Neural progenitor cell (in vitro differentiated cells): ENCODE results near the gene RIPPLY2. TPM values are rescaled to one million over a fixed set of nuclear protein-coding genes. Genes with fewer than 3 reads are reported as not detected.

ENCODE experiments used
- DNase-seq: peaks from one replicate; pipeline ENCODE4 v3.0.0-alpha.2; 2016; ENCODE audit warnings: low spot score
- H2AFZ ChIP-seq: fragments of 200-600 bp; sonication (generic); replicated peaks from 2 replicates; pipeline ENCODE4 v1.6.1; 2016; ENCODE audit warnings: antibody characterized with exemption
- H3F3A ChIP-seq: fragments of 200-600 bp; sonication (generic); 2 replicates; pipeline ENCODE4 v1.6.1; 2016; ENCODE audit warnings: antibody characterized with exemption, low read depth
- H3K27ac ChIP-seq: fragments of 200-600 bp; sonication (generic); 2 replicates; pipeline ENCODE4 v1.5.1; 2016; ENCODE audit warnings: mild to moderate bottlenecking
- H3K27me3 ChIP-seq: fragments of 200-600 bp; sonication (generic); 2 replicates; pipeline ENCODE4 v1.6.1; 2016; ENCODE audit warnings: mild to moderate bottlenecking, moderate library complexity
- H3K36me3 ChIP-seq: fragments of 200-600 bp; sonication (generic); 2 replicates; pipeline ENCODE4 v1.5.1; 2016
- H3K4me1 ChIP-seq: fragments of 200-600 bp; sonication (generic); 2 replicates; pipeline ENCODE4 v1.6.1; 2016; ENCODE audit warnings: mixed run types
- H3K4me2 ChIP-seq: fragments of 200-600 bp; sonication (generic); 2 replicates; pipeline ENCODE4 v1.6.1; 2016
- H3K4me3 ChIP-seq: fragments of 200-600 bp; sonication (generic); 2 replicates; pipeline ENCODE4 v1.5.1; 2016
- H3K79me2 ChIP-seq: fragments of 200-600 bp; sonication (generic); 2 replicates; pipeline ENCODE4 v1.6.1; 2016; ENCODE audit warnings: low read depth
- H3K9ac ChIP-seq: fragments of 200-600 bp; sonication (generic); 2 replicates; pipeline ENCODE4 v1.6.1; 2016
- H3K9me3 ChIP-seq: fragments of 200-600 bp; sonication (generic); 2 replicates; pipeline ENCODE4 v1.5.1; 2016; ENCODE audit warnings: low read depth
- H4K20me1 ChIP-seq: fragments of 200-600 bp; sonication (generic); 2 replicates; pipeline ENCODE4 v1.6.1; 2016; ENCODE audit warnings: low read depth
- H3K27ac Mint-ChIP-seq: 3 replicates; pipeline ENCODE4 v1.8.0; 2021; ENCODE audit warnings: mixed read lengths
- H3K27me3 Mint-ChIP-seq: 2 replicates; pipeline ENCODE4 v1.8.0; 2022; ENCODE audit warnings: low read depth, mild to moderate bottlenecking, inconsistent platforms, moderate library complexity, mixed read lengths; ENCODE audit not compliant: insufficient read depth
- H3K36me3 Mint-ChIP-seq: 3 replicates; pipeline ENCODE4 v1.8.0; 2021; ENCODE audit warnings: mixed read lengths
- H3K4me1 Mint-ChIP-seq: 3 replicates; pipeline ENCODE4 v1.8.0; 2021; ENCODE audit warnings: mixed read lengths
- H3K4me3 Mint-ChIP-seq: 3 replicates; pipeline ENCODE4 v1.8.0; 2021; ENCODE audit warnings: mild to moderate bottlenecking, moderate library complexity, mixed read lengths
- H3K9me3 Mint-ChIP-seq: 3 replicates; pipeline ENCODE4 v1.8.0; 2020; ENCODE audit warnings: mixed read lengths
- EZH2 ChIP-seq: fragments of 200-600 bp; sonication (generic); IDR thresholded peaks from 2 replicates; pipeline ENCODE4 v1.6.1; 2017; ENCODE audit warnings: antibody characterized with exemption, mild to moderate bottlenecking, moderate library complexity
- EZH2phosphoT487 ChIP-seq: fragments of 200-600 bp; sonication (generic); IDR thresholded peaks from 2 replicates; pipeline ENCODE4 v1.6.1; 2017; ENCODE audit warnings: antibody characterized with exemption
- total RNA-seq: library from RNA; depleted of rRNA; stranded (reverse); fragments of >200 nt; gene quantifications from 2 replicates; pipeline ENCODE4 v1.2.3, GENCODE V29; 2015; ENCODE audit warnings: low replicate concordance
- TF ChIP-seq, protein P1 (sequence below): fragments of 200-600 bp; sonication (generic); IDR thresholded peaks from 2 replicates; pipeline ENCODE4 v1.5.1; 2017; ENCODE audit warnings: antibody characterized with exemption, mild to moderate bottlenecking

Gene RIPPLY2
- total RNA-seq, 1 donor from 2014 or later = not detected

- H3K4me1 ChIP-seq = peaks cover 4% of the 10 kb centered on the region
- H3F3A ChIP-seq = no peaks in the 10 kb centered on the region
- no peaks in the 10 kb centered on the region for H3K9me3 ChIP-seq
- peak overlapping the region; percentile 55 for H2AFZ ChIP-seq
- H3K9ac ChIP-seq = no peak overlapping the region
- H3K36me3 ChIP-seq = no peaks in the 10 kb centered on the region
- H3K4me2 ChIP-seq = peak overlapping the region; percentile 89
- peaks cover 80% of the 10 kb centered on the region for H3K27me3 ChIP-seq
- H3K79me2 ChIP-seq = no peaks in the 10 kb centered on the region
- TF ChIP-seq, protein P1, sequence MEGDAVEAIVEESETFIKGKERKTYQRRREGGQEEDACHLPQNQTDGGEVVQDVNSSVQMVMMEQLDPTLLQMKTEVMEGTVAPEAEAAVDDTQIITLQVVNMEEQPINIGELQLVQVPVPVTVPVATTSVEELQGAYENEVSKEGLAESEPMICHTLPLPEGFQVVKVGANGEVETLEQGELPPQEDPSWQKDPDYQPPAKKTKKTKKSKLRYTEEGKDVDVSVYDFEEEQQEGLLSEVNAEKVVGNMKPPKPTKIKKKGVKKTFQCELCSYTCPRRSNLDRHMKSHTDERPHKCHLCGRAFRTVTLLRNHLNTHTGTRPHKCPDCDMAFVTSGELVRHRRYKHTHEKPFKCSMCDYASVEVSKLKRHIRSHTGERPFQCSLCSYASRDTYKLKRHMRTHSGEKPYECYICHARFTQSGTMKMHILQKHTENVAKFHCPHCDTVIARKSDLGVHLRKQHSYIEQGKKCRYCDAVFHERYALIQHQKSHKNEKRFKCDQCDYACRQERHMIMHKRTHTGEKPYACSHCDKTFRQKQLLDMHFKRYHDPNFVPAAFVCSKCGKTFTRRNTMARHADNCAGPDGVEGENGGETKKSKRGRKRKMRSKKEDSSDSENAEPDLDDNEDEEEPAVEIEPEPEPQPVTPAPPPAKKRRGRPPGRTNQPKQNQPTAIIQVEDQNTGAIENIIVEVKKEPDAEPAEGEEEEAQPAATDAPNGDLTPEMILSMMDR = no peak
- no peak for TF ChIP-seq EZH2
- TF ChIP-seq EZH2phosphoT487 = no peak
- H4K20me1 ChIP-seq = peaks cover 6% of the 10 kb centered on the region
- Mint-ChIP-seq H3K4me3 (peak overlapping the region; percentile 75), H3K9me3 (no peaks in the 10 kb centered on the region), H3K4me1 (peaks cover 3% of the 10 kb centered on the region), H3K27me3 (peaks cover 30% of the 10 kb centered on the region), H3K27ac (no peak overlapping the region), H3K36me3 (no peaks in the 10 kb centered on the region)
- DNase-seq = no peak
- H3K27ac ChIP-seq = no peak overlapping the region
- peak overlapping the region; percentile 59 for H3K4me3 ChIP-seq
These were observed 507 bp upstream of the RIPPLY2 start for GRCh38 chr6:83852528-83853177.

GRCh38 chr6:83854001-83854501, 891 bp downstream of the RIPPLY2 start:
- Histone ChIP-seq H3F3A (no peaks in the 10 kb centered on the region), H3K27ac (no peak overlapping the region)

DNA sequence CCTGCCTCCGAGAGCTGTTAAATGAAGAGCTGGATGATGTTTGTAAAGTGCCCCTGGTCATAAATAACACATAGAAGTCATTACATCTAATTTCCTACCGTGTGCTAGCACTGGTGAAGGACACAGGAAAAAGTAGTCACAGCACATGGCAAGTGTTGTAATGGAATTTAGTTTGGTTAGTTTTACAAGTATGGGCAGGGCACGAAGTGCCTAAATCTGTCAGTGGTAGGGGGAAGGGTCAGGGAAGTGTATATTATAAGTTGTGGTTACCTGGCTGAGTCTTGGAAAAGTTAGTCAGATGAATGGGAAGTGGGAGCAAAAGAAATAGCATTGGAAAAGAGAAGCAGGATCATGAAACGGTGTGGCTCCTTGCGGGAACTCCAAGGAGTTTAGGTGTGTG, 1.6 kb downstream of the RIPPLY2 start:
- Mint-ChIP-seq H3K27ac (no peak overlapping the region), H3K9me3 (no peaks in the 10 kb centered on the region), H3K4me3 (no peak overlapping the region), H3K36me3 (no peaks in the 10 kb centered on the region), H3K27me3 (peaks cover 35% of the 10 kb centered on the region), H3K4me1 (peaks cover 8% of the 10 kb centered on the region)
- Histone ChIP-seq H3K4me1 (peaks cover 4% of the 10 kb centered on the region), H3K9me3 (no peaks in the 10 kb centered on the region), H3F3A (peaks cover 3% of the 10 kb centered on the region), H3K4me3 (no peak overlapping the region), H2AFZ (no peak overlapping the region), H3K9ac (no peak overlapping the region), H3K27ac (no peak overlapping the region), H4K20me1 (peaks cover 14% of the 10 kb centered on the region), H3K79me2 (no peaks in the 10 kb centered on the region), H3K4me2 (no peak overlapping the region), H3K27me3 (peaks cover 90% of the 10 kb centered on the region), H3K36me3 (no peaks in the 10 kb centered on the region)
- TF ChIP-seq, protein P1 = no peak
- no peak for TF ChIP-seq EZH2phosphoT487
- no peak for TF ChIP-seq EZH2
- no peak for DNase-seq

More at GRCh38 chr6:83854001-83854501, 891 bp downstream of the RIPPLY2 start:
- peak overlapping the region; percentile 89 for H3K4me2 ChIP-seq
- H3K79me2 ChIP-seq = no peaks in the 10 kb centered on the region
- H3K27me3 ChIP-seq = peaks cover 91% of the 10 kb centered on the region
- H3K9ac ChIP-seq = no peak overlapping the region
- Mint-ChIP-seq H3K4me3 (peak overlapping the region; percentile 75), H3K4me1 (peaks cover 6% of the 10 kb centered on the region), H3K27ac (no peak overlapping the region), H3K27me3 (peaks cover 32% of the 10 kb centered on the region), H3K36me3 (no peaks in the 10 kb centered on the region), H3K9me3 (no peaks in the 10 kb centered on the region)
- peak; percentile 52 for DNase-seq
- H2AFZ ChIP-seq = peak overlapping the region; percentile 55
- H3K4me3 ChIP-seq = peak overlapping the region; percentile 59
- no peaks in the 10 kb centered on the region for H3K36me3 ChIP-seq
- peaks cover 12% of the 10 kb centered on the region for H4K20me1 ChIP-seq
- TF ChIP-seq, protein P1 = no peak
- peak; percentile 32 for TF ChIP-seq EZH2phosphoT487
- no peaks in the 10 kb centered on the region for H3K9me3 ChIP-seq
- H3K4me1 ChIP-seq = peaks cover 4% of the 10 kb centered on the region
